Vein endothelial cell (primary cell): ENCODE results near the gene PRR5L. TPM values are rescaled to one million over a fixed set of nuclear protein-coding genes. Genes with fewer than 3 reads are reported as not detected.

Experiments
- small RNA-seq: library from RNA; depleted of rRNA; stranded (forward); fragments of <200 nt; gene quantifications from one replicate; pipeline ENCODE3, GENCODE V24; 2012
- total RNA-seq: library from RNA; depleted of rRNA; stranded (reverse); fragments of >200 nt; gene quantifications from 2 replicates; pipeline ENCODE4 v1.2.3, GENCODE V29; 2012

The PRR5L gene, protein sequence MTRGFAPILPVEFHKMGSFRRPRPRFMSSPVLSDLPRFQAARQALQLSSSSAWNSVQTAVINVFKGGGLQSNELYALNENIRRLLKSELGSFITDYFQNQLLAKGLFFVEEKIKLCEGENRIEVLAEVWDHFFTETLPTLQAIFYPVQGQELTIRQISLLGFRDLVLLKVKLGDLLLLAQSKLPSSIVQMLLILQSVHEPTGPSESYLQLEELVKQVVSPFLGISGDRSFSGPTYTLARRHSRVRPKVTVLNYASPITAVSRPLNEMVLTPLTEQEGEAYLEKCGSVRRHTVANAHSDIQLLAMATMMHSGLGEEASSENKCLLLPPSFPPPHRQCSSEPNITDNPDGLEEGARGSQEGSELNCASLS
- 9.5 and 26.5 TPM in 2 replicates for total RNA-seq

GRCh38 chr11:36295926-36296325 is at the start of gene PRR5L:
Gene PRR5L (plus strand): TSS chr11:36296288. CDS start chr11:36401122, 104,834 bp downstream.

GRCh38 chr11:36289226-36289852 is 6.7 kb upstream of the PRR5L start, which contains the start of gene COMMD9:
Gene COMMD9 (minus strand): TSS chr11:36289424. CDS start chr11:36289412, 12 bp downstream.

GRCh38 chr11:36509694-36510593 is 213.9 kb downstream of the PRR5L start, which contains the start of gene TRAF6:
Gene TRAF6 (minus strand): TSS chr11:36510272. CDS start chr11:36501515, 8,757 bp downstream.

Small RNAs within 50 kb of the gene (small RNA-seq; reads per million reads assigned to genes)
- not detected for gene AC061999.1

Other genes with a start within 250 kb of the PRR5L start
- gene COMMD9, start 6.9 kb upstream of the PRR5L start, total RNA-seq: 38.9 and 51.0 TPM in 2 replicates
- gene TRAF6, start 214.0 kb downstream of the PRR5L start, total RNA-seq: 17.3 and 20.6 TPM in 2 replicates